HG03469 (cell line): ENCODE data around the gene AGXT.

Experiments
- ATAC-seq: cut with Tn5 transposase; IDR thresholded peaks from one replicate; pipeline ENCODE4 v1.9.1; 2021; ENCODE audit warnings: mild to moderate bottlenecking, moderate library complexity, moderate number of reproducible peaks; ENCODE audit not compliant: unreplicated experiment

The AGXT gene

DNA sequence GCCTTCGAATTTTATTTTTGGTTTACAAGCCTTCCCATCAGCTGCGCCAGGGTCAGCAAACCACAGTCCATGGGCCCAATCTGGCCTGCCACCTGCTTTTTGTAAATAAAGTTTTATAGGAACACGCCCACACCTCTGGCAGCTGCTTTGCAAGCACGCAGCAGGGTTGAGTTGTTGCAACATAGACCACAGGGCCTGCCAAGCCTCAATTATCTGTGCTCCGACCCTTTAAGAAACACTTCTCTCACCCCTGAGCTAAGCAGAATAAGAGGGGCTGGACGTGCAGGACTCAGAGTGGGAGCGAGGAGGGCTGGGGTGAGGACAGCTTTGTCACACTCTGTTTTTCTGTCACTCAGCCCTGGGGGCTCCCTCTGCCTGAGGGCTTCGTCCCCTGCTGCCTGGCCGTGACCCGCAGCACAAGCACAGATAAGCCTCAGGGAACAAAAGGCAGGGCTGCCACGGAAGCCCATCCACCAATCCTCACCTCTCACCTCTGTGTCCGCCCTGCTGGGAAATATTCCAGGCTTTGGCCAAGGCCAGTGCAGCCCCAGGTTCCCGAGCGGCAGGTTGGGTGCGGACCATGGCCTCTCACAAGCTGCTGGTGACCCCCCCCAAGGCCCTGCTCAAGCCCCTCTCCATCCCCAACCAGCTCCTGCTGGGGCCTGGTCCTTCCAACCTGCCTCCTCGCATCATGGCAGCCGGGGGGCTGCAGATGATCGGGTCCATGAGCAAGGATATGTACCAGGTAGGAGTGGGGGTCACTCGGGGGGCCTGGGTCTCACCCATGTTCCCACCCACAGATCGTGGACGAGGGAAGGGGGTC is at the start of gene AGXT:
TSS of gene AGXT (plus strand) at position 539 of the 823 bp plus-strand sequence. CDS start at position 581, 42 bp downstream.
- ATAC-seq, result no peak

DNA sequence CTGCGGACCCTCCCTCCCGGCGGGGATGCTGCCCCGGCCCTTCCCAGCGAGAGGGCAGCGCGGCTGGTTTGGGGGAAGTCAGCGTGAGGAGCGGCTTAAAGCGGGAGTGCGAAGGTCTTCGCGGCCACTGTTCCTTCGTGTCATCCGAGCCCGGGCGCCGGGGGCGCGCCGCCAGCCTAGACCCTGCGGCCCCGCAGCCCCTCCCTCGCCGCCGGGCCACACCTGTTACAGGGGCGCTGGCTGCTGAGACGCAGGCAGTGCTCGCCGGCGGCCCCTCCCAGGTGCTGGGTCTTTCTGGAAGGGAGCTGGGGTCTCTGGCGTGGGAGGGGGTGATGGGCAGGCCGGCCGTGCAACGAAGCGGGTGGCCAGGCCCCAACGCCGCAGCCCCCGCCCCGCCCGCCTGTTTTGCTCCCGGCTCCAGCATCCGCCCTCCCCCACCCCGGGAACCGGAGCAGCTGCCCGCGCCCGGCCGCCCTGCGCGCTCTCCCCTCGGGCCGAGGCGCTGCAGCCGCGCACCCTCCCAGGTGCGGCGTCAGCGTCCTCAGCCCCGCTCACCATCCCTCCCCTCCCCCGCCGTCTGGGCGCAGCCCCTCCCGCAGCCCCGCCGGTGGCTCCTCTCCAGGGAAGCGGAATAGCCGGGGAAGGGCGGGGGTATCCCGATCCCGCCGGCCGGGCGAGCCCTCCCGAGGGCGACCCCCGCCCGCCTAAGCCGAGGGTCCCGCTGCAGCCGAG is 49.3 kb upstream of the AGXT start:
- no peak for ATAC-seq

- no peak for ATAC-seq
Observed at GRCh38 chr2:240819858-240820606, 48.6 kb upstream of the AGXT start, which contains the start of gene KIF1A. Gene KIF1A (minus strand): TSS chr2:240820219. CDS start chr2:240797752, 22,467 bp downstream.

DNA sequence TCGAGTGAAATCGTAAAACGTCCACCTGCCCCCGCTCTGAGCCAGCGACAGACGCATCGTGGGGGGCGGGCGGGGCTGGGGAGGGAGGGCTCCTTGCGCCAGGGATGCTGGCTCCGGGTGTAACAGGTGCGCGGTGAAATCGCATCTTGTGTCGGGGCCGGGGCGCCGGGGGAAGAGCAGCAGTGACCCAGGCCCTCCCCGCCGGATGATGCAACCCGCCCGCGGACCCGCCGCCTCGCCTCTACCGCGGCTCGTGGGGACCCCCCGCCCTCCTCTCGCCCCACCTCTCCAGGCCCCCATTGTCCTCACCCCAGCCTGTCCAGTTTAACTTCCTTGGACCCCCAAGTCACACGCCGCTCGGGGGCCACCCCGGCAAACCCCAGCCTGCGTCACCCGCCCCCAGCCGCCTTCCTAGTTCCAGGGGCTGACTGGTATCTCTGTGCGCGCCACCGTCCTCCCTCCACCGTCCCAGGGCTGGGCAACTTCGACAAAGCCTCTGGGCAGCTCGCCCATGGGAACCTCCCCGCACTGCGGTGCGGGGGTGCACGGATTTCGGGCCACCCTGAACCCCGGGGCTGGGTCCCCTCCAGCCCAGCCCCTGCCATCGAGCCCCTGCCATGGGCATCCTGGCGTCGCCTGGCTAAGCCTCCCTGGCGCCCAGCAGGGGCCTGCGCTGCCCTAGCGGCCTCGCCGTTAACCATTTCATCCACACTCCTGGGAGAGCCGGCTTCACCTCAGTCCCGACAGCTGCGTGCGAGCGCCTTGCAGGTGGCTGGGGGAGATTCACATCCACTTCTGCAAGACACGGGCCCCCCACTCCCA is 47.8 kb upstream of the AGXT start:
- ATAC-seq, result no peak

GRCh38 chr2:240821429-240821778 is 47.2 kb upstream of the AGXT start:
- ATAC-seq, result no peak

DNA sequence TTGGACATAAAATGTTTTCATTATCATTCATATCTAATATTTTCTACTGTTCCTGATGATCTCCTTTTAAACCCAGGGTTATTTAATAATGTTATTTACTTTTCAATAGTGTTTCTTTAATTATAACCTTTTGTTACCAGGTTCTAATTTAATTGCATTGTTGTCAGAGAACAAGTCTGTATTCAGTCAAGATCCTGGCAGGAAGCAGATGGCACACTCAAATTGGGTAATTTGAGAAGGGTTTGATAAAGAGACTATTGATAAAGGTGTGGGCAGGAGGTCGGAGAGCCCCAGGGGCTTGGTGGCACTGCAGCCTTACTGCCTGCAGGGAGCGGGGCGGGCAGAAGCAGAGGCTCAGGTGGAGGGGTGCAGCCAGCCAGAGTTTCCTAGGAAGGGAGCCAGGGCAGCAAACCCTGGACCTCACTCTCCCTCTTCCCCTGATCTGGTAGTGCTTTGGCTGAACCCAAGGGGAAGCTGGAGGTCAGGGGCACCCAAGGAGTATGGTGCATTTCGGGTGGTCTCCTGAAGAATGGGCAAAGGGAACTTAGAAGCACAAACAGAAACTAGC is 46.3 kb upstream of the AGXT start:
- ATAC-seq, result no peak

DNA sequence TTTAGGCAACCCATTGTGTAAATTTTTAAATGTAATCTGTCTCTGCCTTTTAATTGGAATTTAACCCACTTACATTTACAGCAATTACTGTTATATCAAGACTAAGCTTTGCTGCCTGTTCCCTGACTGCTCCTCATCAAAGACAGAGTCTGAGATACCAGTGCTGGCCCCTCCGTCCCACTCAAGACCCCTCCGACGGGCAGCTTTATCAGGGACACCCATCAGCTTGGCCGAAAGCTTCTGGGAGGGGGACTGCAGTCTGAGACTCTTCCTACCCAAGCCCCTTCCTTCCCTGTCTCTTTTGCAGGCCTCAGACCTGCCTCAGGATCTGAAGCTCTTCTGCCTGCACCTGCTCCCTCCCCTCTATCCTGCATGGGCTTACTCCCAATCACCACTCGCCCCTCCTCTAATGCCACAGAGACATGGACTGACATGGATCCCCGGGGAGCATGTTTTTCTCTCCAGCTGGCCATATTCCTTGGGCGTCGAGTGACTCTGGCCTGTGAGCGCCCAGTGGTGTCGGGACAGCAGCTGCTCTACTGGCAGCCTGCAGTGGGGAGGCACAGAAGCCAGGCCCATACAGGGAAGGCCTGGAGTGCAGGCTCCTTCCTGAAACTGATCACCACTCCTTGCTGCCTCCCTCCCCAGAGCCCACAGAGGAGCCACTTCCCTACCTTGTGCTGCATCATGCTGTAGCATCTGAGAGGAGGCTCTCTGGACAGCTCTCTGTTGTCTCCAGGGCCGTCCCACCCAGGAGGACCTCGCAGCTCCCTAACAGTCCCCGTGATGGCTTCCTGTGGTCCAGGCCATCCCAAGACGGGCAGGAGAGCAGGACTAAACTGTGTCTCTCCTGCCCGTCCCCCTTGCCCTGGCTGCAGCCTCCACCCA is 44.9 kb upstream of the AGXT start:
- no peak for ATAC-seq

- ATAC-seq, result no peak
Observed at GRCh38 chr2:240825476-240825875, 43.1 kb upstream of the AGXT start.

GRCh38 chr2:240831594-240832204 is 36.9 kb upstream of the AGXT start:
- no peak for ATAC-seq

DNA sequence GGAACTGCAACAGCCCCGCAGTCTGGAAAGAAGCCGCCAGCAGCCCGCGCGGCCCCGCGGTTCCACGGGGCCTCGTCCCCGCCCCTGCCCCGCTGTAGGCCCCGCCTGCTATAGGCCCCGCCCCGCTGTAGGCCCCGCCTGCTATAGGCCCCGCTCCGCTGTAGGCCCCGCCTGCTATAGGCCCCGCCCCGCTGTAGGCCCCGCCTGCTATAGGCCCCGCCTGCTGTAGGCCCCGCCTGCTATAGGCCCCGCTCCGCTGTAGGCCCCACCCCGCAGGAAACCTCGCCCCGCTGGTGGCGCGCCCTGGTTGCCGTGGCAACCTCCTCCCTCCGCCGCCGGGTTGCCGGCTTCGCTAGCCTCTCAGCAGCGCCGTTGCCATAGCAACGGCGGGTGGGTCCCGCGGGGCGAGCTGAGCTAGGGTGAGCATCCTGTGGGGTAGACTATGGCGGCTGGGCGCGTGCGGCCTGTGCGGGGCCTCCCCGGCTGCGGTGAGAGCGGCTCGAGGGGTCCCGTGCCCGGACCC is 36.4 kb upstream of the AGXT start:
- peak; percentile 81 for ATAC-seq

- ATAC-seq, result no peak
Observed at GRCh38 chr2:240832921-240833494, 35.6 kb upstream of the AGXT start.

- no peak for ATAC-seq
Observed at GRCh38 chr2:240833724-240834285, 34.8 kb upstream of the AGXT start.

GRCh38 chr2:240834377-240834975 is 34.1 kb upstream of the AGXT start:
- no peak for ATAC-seq

DNA sequence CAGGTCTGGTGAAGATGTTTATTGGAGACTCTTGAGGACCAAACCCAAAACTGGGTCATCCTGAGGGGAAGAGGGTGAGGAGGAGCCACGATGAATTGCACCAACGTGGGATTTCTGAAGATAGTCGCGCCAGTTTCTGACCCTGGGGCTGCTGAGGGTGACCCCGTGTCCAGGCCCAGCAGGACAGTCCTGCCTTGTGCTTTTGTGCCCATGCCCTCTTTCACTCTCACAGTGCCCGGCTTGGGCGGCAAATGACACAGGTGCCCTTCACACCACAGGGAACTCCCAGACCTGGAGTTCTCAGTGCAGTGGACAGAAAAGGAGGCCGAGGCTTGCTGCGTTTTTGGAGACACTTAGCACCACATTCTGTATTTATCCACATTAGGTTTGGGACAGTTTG is 33.1 kb upstream of the AGXT start:
- no peak for ATAC-seq

DNA sequence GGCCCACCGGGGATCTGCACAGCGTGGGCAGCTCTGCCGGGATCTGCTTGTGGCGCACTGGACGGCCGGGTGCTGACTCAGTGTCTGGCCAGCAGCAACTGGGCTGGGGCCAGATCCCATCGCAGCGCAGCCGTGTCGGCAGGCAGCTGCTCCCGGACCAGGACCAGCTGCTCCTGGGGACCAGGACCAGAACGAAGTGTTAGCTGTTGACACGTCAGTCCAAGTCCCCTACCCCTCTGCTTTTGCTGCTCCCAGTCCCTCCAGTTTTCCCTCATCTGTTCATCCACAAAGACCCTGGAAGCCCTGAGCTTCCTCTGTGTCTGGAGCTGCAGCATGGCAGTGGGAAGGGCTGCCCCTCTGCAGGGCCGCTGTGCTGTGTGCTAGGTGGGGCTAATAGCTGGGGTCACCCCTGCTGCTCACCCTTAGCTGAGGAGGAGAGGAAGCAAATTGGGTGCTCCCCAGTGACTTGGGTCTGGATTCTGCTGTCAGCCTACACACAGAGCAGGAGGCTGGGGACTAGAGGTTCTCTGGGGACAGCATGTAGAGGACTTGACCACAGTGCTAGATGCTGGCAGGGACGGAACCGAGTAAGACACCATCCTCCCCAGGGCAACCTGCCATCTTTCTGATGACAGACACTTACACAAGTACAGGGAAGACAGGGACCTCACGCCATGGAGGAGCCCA is 31.7 kb upstream of the AGXT start:
- no peak for ATAC-seq

GRCh38 chr2:240837621-240838020 is 31.0 kb upstream of the AGXT start:
- no peak for ATAC-seq
